Measurements from ENCODE around the gene CTPS1.

CTPS1 gene

DNA sequence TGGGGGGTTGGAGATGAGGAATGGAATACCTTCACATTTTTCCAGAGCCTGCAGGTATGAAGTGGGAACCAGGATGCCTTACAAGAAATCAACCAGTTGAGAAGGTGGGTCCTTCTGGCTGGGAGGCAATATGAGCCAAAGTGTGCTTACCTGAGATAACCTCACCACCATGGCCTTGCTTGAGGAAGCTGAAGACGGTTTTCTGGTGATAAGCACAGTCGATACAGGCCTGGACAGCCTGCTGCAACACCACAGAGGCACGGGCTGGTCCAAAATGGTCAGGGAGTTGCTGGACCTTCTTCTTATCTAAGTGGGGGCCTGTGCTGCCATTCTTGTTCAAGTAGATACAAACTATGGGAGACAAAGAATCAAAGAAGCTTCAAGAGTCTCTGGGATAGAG, 69.0 kb downstream of the CTPS1 start:
- no peaks in the 10 kb centered on the region for H3K27me3 Mint-ChIP-seq
- H3K9me3 Mint-ChIP-seq = no peaks in the 10 kb centered on the region
- H3K4me3 Mint-ChIP-seq = no peak overlapping the region
- no peak overlapping the region for H3K27ac Mint-ChIP-seq
- H3K36me3 Mint-ChIP-seq = peaks cover 23% of the 10 kb centered on the region
- H3K4me1 Mint-ChIP-seq = no peaks in the 10 kb centered on the region

DNA sequence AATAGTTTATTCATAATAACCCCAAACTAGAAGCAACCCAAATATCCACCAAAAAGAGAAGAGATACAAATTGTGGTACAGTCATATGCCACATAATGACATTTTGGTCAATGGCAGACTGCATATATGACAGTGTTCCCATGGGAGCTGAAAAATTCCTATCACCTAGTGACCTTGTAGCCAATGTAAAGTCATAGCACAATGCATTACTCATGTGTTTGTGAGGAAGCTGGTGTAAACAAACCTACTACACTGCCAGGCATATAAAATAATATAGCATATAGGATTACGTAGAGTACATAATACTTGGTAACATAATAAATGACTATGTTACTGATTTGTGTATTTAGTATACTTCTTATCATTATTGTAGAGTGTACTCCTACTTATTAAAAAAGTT, 71.5 kb downstream of the CTPS1 start:
- Mint-ChIP-seq H3K36me3 (peaks cover 24% of the 10 kb centered on the region), H3K9me3 (no peaks in the 10 kb centered on the region), H3K4me3 (no peak overlapping the region), H3K27ac (no peak overlapping the region), H3K27me3 (no peaks in the 10 kb centered on the region), H3K4me1 (no peaks in the 10 kb centered on the region)

DNA sequence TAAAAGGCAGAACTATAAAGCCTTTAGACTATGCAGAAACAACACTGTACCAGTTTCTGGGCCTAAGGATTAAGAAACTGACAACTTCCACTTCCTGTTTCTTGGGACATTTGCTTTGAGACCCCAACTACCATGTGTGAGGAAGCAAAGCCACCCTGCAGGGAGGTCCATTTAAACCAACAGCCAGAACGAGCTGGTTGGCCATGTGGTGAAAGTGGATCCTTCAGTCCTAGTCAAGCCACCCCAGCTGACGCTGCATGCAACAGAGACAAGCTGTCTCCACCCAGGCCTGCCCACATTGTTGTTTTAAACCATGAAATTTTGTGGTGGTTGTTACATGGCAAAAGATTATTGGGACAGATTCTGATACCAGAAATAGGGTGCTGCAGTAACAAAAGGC, 73.8 kb downstream of the CTPS1 start:
- Mint-ChIP-seq H3K36me3 (peaks cover 19% of the 10 kb centered on the region), H3K9me3 (no peaks in the 10 kb centered on the region), H3K27ac (no peak overlapping the region), H3K27me3 (no peaks in the 10 kb centered on the region), H3K4me3 (no peak overlapping the region), H3K4me1 (no peaks in the 10 kb centered on the region)

DNA sequence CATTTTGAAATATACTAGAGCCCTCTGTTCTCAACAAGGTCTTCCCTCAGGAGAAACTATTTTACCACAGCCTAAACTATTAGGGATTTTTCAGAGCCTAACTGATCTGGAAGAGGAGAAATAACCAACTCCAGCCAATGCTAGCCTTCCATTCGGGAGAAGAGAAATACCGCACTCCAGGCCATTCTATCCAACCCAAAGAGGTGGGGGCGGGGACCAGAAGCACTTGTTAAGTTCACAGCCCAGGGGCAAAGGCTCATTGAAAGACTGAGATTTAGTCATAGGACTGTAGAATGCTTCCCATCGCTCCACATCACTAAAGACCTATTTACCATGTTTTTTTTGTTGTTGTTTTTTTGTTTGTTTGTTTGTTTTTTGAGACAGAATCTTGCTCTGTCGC, 77.4 kb downstream of the CTPS1 start:
- Mint-ChIP-seq H3K36me3 (peaks cover 26% of the 10 kb centered on the region), H3K9me3 (no peaks in the 10 kb centered on the region), H3K27me3 (no peaks in the 10 kb centered on the region), H3K4me1 (no peaks in the 10 kb centered on the region), H3K4me3 (no peak overlapping the region), H3K27ac (no peak overlapping the region)
